GM21390 (cell line): ENCODE results near the gene HTATSF1.

Source experiments
- ATAC-seq: cut with Tn5 transposase; IDR thresholded peaks from one replicate; pipeline ENCODE4 v1.9.1; 2021; ENCODE audit not compliant: unreplicated experiment

The HTATSF1 gene

DNA sequence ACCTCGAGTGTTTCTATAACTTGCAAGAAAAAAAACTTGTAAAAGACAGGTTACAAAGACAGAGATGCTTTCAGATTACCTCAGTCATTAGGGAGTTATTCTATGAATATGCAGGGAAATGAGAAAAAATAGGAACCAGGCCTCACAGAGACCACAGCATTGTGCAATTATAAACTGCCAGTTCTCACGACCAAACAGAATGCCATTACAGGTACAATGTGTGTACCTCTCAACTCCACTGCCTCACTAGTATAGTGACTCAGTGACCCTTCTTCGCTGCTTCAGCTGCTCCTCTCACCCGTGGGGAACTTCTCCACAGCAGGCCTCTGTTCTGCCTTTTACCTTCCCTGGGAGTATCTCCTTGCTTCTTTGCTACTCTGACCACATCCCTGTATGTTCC lies 2.3 kb upstream of the HTATSF1 start:
- no peak for ATAC-seq

DNA sequence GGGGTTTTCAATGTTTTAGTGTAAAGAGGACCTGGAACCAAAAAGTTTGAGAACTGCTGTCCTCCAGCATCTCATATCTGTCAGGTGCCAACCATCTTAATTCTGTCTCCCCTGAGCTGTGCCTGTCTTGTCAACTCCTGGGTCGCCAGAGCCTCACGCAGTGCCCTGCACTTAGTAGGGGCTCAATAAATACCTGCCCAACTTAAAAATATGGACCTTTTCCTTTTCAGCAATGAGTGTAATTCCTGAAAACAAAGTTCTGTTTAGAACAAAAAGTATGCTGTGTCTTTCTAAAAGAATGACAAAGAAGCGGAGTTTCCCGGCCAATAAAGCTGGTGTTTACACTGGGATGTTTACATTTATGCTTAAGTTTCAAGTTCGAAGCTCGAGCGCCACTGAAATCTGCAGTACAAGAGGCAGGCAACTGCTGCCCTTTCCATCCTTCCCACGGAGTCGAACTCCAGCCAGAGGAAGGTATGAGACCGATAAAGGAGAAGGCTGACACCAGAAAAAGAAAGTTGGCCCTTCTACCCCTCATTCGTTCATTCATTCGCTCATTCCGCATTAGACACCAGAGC lies 1.1 kb upstream of the HTATSF1 start:
- ATAC-seq, result no peak

DNA sequence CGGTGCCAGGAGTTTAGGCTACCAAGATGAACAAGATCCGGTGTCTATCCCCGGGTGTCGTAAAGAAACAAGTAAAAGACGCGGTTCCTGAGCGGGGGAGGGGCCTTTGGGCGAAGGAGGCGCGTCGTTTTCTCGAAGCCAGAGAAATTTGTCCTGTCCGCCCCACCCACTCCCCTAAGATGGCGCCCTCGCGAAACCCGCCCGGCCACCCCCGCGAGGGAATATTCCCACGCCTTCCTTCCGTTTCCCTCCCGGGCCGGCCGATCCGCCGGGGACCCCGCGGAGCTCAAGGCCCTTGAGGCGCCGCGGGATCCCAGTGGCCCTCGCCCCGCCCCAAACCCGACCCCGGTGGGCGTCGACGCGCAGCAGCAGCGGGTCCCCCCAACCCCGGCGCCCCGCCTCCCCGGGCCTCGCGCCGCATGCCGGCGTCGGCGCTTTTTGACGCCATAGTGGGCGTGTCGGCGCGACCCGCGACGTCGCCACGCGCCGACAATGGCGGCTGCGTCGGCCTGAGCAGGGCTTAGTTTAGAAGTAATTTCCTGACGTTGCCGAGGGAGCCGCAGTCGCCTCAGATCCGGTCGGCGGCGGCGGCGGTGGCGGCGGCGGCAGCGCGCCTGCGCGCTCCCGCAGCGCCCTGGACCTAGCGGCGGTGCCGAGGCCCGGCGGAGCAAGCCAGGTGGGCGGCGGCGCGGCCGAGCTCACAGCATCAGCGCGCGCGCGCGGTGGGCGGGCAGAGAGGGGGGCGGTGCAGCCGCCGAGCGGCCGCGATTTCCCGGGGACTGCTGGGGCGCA lies 432 bp upstream of the HTATSF1 start:
- peak; percentile 75 for ATAC-seq

DNA sequence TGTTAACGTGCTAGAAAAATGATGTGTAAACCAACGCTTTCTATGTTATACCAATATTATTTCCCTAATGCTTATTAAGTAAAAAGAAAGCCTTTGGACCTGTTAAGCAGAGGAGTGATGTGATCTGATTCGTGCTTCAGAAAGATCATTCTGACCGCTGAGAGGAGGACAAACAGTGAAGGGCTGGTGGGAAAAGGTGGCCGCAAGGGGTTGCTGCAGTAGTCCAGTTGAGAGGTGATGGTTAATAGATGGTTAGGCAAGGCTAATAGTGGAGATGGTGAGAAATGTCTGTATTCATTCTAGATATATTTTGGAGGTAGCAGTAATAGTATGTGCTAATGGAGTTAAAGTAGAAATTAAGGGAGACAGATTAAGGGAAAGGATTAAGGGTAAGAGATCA lies 21.7 kb downstream of the HTATSF1 start:
- ATAC-seq, result no peak

DNA sequence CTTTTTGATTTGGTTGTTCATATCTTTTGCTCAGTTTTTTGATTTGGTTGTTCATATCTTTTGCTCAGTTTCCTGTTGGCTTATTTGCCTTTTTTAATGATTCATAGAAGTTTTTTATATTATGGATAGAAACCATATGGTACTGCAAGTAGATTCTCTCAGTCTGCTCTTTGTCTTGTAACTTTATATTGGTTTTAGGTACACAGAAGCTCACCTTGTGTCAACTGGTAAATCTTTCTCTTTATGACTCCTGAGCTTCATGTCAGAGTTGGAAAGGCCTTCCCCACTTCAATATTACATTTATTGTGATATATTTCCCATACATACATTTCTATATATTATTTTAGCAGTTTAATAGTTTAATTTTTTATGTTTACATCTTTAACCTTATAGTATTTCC lies 26.4 kb downstream of the HTATSF1 start:
- ATAC-seq, result no peak

DNA sequence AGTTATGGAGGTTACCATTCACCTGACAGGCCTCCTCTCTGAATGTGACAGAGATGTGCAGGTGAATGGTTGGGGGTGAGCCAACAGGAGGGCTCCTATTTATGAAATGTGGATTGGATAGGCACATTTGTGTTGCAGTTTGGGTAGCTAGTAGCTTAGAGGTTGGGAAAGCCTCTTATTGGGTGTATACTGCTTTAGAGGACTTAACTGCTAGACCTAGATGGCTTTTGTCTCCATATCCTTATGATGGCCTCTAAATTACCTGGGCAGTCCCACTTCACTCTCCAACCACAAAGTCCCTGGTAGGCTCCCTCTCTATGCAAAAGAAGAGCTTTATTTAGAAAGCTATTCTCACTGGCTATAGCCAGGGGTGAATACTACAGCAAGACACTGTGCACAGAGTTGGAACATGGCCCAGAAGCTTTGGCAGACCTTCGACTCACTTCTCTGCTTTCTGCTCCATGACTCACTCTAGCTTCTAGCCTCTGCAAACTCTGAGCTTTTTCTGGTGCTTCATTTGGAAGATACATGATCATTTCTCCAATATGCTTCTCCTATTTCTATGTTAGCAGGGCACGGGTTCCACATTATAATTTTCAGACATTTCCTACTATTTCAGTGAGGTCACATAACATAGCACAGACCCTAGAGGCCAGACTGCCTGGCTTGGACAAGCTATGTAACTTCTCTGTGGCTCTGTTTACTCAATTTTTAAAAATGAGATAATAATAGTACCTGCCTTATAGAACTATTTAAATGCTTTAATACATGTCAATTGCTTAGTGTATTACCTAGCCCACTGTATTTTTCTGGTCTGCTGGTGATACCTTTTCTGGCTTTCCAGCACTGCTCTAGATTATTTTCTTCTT lies 28.6 kb downstream of the HTATSF1 start:
- ATAC-seq, result no peak

DNA sequence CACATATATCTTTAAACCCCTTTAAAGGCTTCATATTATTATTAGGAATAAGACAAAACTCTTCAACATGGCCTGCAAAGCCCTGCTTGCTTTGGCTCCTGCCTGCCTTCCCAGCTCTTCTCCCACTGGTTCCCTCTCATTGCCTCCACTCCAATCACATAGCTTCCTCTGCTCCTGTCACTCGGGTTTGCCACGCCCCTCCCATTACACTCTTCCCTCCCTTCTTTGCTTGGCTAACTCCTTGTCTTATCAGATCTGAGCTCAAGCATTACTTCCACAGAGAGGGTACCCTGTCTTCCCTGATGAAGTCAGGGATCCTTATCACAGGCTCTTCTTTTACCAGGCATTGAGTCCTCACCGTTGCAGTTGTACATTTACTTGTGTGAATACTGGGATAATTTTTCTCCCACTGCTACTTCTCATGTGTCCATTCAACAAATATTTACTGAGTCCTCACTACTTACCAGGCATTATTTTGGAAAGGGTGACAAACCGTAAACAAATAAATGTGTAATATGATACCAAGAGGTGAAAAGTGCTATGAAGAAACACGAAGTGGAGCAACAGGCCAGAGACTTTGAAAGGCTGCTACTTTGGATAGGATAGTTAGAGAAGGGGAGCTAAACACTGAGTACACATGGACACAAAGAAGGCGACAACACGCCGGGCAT lies 31.4 kb downstream of the HTATSF1 start:
- ATAC-seq, result no peak

DNA sequence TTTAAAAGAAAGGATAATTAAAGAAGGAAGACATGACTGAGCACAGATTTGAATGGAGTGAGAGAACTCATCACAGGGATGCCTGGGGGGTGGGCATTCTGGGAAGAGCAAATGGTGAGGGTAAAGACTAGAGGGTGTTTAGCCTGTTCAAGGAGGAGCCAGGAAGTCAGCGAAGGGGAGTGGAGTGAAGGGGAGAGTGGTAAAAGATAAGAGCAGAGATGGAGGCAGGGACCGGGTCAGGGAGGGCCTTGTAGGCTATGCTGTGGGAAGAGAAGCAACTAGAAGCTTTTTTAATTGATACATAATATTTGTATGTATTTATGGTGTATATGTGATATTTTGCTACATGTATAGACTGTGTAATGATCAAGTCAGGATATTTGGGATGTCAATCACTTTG lies 32.4 kb downstream of the HTATSF1 start:
- ATAC-seq, result no peak

DNA sequence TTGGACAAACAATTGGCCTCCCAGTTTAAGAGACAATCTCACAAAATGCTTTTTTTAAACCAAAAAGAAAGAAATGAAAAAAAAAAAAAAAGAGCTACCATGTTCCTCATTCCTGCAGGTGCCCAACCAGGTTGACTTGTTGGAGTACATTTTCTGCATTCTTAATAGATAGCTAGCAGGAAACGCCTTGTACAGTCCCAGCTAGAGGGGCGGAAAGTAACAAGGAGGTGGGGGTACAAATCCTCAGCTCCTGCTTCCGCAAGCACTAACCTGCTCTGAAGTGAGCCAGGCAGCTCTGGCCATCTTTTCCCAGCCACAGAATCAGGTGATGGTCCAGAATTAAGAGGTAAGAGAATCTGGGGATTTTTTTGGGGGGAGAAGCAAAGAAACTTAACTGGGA lies 34.6 kb downstream of the HTATSF1 start, which contains the start of gene VGLL1:
Gene VGLL1, plus strand, starts transcription at position 265 of the 400 bp plus-strand sequence. CDS start 3,806 bp downstream, outside the sequence.
- ATAC-seq, result no peak

DNA sequence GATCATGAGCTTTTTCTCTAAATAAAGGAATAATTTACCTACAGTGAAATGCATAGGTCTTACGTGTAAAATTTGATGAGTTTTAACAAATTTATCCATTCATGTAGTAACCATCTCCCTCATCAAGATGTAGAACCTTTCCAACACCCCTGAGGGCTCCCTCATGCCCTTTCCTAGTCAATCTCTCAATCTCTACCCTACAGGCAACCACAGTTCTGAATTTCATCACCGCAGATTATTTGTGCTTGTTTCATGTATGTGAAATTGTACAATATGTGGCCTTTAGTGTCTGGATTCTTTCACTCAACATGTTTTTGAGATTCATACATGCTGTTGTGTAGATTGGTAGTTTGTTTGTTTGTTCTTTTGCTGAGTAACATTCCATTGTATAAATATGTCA lies 36.7 kb downstream of the HTATSF1 start:
- no peak for ATAC-seq

DNA sequence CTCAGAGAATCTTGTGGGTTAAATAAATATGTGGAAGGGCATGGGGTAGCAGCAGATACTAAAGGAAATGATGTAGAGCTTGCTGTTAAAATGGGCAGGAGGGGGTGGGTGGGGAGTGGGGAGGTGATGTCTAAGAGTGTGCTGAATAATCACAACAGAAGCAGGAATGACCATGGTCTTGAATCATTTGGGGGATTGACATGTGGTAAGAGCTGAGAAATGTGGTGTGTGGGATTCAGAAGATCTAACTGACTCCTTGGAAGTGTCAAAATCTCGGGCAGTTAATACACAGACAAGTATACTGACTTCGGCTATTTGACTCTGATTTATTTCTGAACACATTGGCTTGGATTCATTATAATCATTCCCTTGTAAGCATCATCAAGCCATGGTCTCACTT lies 41.4 kb downstream of the HTATSF1 start:
- ATAC-seq, result no peak

DNA sequence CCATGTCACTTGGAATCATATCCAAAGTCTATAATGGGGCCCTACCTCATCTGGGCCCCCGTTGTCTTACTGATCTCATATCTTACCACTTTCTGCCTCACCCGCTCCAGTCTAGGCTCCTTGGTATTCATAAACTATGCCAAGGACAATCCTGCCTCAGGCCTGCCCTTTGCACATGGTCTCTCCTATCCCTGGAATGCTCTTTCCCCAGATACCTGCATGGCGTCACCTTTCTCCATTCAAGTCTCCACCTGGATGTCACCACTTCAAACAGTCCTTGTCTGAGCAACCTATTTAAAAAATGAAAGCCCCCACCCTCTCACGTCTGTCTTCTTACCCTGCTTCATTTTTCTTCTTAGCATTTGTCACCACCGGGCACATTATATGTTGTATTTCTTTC lies 42.8 kb downstream of the HTATSF1 start:
- no peak for ATAC-seq

DNA sequence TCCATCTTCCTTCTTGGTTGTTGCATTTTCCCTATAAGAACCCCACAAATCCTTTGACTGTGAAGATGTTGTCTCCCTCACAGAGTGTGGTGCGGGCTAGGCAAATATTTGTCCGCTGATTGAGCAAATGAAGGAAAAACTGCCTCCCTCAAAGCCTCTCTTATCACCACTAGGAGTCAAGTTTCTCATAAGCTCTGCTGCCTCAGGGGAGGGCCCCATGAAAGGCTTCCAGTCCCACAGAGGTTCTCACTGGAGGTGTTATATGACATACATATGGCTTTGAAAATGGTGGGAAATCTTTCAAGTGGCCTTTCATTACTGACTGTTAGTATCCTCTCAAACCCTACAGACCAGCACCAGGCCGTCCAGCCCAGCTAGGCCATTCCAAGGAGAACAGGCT lies 43.9 kb downstream of the HTATSF1 start:
- ATAC-seq, result no peak

DNA sequence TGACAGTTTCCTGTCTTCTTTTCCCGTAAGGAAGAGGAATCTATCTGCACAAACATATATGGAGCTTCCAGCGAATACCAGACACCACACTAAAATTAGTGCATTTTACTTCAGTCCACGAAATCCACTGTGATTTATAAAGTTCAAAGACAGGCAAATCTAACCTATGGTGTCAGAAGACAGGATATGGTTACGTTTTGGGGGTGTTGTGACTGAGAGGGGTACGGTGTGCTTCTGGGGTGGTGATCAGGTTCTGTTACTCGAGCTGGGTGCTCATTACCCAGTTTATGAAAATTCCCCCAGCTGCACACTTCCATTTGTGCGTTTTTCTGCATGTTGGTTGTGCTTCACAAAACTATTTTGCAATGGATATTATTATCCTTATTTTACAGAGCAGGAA lies 44.9 kb downstream of the HTATSF1 start:
- no peak for ATAC-seq

DNA sequence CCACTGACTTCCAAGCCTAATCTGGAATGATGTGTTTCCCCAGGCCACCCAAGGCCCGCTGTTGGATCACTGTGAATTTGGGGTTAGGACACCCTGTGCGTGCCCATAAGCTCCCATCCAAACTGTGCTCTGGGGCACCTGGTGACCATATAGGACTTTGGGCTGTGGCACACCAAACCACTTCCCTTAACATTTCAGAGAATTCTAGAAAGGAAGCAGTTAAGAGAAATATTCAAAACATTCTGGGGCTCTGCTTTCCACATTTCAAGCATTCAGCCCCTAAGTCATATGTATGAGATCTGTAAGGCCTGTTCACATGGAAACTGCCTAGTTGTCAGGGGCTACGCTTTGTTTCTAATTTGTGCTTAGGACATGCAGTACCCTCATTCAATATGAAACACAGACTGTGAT lies 49.0 kb downstream of the HTATSF1 start:
- no peak for ATAC-seq

DNA sequence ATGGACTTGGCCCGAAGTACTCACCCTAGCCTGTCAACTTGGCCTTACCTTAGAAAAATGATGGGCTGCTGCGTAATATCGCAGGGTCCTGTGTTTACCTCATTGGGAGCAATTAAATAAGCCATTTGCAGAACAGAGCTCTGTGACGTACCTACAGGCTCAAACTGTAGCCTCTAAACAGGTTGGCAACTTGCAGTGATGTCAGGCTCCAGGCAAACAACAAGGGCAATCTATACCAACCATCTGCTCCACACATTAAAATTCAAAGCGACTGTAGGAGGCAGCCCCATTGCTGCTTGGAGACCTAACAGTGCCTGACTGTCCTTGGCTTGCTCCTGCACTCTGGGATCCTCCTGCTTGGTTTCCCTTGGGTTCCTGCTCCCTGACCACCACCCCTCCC lies 51.8 kb downstream of the HTATSF1 start:
- no peak for ATAC-seq

DNA sequence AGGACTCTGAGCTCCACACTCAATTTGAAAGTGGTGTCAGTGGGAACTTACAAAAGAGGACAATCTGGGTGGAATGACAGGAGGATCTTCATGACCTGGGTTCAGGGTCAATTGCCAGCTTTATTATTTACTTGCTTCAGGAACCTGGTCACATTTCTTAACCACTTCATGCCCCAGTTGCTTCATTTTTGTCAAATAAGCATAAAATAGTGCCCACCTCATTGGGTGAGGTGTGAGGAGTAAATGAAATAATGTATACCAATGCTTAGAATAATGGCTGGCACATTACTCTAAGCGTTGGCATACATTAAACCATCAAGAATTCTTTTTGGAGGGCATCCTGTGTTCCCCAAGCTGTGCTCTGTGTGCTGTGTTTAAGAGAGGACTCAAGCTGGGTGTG lies 54.0 kb downstream of the HTATSF1 start:
- no peak for ATAC-seq

DNA sequence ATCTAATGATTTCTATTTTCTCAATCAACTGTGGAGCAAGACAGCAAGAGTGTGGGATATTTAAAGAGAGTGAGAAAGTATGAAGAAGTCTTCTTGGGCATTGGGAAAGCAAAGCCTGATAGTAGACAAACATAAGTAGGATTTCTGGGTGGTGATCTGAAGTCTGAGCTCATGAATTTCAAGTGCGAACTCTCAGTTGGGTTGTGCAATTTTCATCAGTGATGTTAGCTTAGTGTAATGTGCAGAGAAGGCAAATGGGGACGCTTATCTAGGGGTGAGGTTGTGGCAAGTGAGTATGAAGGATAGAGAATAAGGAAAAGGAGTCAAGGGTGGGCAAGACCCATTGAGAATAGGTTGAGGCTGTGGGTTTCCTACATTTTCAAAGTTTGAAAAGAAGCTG lies 58.3 kb downstream of the HTATSF1 start:
- no peak for ATAC-seq
